ENCODE data around the gene RGS8. TPM values are rescaled to one million over a fixed set of nuclear protein-coding genes. Genes with fewer than 3 reads are reported as not detected.

The RGS8 gene
- polyA plus RNA-seq, 1 experiment: not detected

DNA sequence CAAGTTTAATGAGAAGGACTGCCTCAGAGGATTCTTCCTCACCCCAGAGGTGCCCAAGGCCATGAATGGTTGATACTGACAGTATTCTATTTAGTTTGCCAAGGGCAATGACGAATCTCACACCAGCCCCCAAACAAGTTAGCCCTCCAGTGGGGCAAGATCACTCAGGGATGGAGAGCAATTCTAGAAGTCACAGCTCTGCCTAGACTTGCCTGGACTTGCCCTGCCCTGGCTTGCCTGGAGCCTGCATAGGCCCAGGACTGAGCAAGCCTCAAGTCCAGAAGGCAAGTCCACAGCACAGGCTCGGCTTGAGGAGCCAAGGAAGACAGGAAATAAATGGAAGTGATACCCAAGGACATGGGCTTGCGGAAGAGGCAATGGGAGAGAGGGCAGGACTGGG lies 40.7 kb downstream of the RGS8 start:
- DNase-seq (ENCODE audit: low read depth, low spot score): no peak
- POLR2A ChIA-PET: no interaction called here
- H3K9me3 ChIP-seq (ENCODE audit: control insufficient read depth, insufficient read depth, low read length): no peaks in the 10 kb centered on the region
- CTCF ChIA-PET: no interaction called here
- H3K27ac ChIP-seq (ENCODE audit: low read depth, low read length): no peak overlapping the region
- H3K4me3 ChIP-seq (ENCODE audit: low read depth, low read length): no peak overlapping the region
- no peaks in the 10 kb centered on the region for H3K27me3 ChIP-seq (ENCODE audit: control insufficient read depth, insufficient read depth, low read length)
- no peak for TF ChIP-seq CTCF (IDR thresholded peaks at IDR 0.05; ENCODE audit: low read depth, low read length)

DNA sequence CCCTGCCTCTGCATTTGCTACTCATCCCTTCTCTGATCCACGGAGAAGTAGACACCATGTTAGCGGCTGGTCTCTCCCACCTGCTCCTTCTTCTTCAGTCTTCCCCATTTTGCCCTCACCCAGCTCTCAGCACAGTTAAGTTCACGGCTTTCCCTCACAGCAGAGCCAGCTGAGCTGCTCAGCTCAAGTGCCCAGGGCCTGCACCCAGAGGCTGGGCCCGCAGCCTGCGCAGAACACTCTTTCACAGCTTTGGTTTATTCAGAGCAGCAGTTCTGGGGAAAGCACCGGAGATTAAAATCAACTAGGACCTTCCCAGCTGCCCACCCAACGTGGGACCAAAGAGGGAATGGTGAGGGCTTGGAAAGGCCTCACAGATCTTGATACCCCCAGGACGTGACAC lies 41.9 kb downstream of the RGS8 start:
- ChIA-PET CTCF (no interaction called here), POLR2A (no interaction called here)
- Histone ChIP-seq H3K9me3 (ENCODE audit: control insufficient read depth, insufficient read depth, low read length) (no peaks in the 10 kb centered on the region), H3K27me3 (ENCODE audit: control insufficient read depth, insufficient read depth, low read length) (peaks cover 2% of the 10 kb centered on the region), H3K27ac (ENCODE audit: low read depth, low read length) (no peak overlapping the region), H3K4me3 (ENCODE audit: low read depth, low read length) (no peak overlapping the region)
- DNase-seq (ENCODE audit: low read depth, low spot score): no peak
- TF ChIP-seq CTCF (IDR thresholded peaks at IDR 0.05; ENCODE audit: low read depth, low read length): no peak

DNA sequence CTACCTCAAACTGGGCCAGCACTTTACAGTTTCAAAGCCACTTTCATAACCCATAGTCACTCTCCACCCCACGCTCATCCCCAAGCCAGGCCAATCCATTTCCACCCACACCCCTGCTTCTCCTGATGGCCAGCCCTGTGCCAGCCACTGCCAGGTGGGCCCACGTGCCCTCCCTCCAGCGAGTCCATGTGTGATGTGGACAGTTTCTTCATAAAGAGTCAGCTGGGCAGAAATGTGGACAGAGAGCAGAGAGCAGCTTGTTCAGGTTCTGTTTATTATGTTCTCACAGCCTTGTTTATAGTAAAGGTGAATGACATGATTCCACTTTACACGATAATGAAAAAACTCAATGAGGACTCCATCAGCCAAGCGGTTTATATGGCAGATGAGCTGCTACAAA lies 42.8 kb downstream of the RGS8 start:
- no peak for DNase-seq (ENCODE audit: low read depth, low spot score)
- ChIA-PET CTCF (no interaction called here), POLR2A (no interaction called here)

DNA sequence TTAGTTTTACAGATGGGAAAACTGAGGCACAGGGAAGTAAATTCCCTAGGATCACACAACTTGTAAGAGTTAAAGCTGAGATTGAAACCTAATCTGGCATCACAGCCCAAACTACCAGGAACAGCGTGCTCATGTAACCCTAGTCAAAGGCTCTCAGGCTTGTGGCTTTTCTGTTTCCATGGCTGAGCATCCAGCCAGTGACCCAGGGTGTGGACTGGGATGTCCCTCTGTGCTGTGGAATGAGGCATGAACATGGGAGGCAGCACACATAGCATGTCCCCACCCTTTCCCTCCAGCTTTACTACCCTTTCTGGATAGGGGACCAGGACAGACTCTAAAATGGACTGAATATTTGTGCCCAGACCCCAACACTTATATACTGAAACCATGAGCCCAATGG lies 45.1 kb downstream of the RGS8 start:
- no peak for DNase-seq (ENCODE audit: low read depth, low spot score)
- CTCF ChIA-PET: no interaction called here
- H3K9me3 ChIP-seq (ENCODE audit: control insufficient read depth, insufficient read depth, low read length): no peaks in the 10 kb centered on the region
- POLR2A ChIA-PET: no interaction called here
- no peak overlapping the region for H3K27ac ChIP-seq (ENCODE audit: low read depth, low read length)
- no peak for TF ChIP-seq CTCF (IDR thresholded peaks at IDR 0.05; ENCODE audit: low read depth, low read length)
- H3K4me3 ChIP-seq (ENCODE audit: low read depth, low read length): no peak overlapping the region
- H3K27me3 ChIP-seq (ENCODE audit: control insufficient read depth, insufficient read depth, low read length): peaks cover 4% of the 10 kb centered on the region

More for the DNA sequence above, 42.8 kb downstream of the RGS8 start:
- no peaks in the 10 kb centered on the region for H3K9me3 ChIP-seq (ENCODE audit: control insufficient read depth, insufficient read depth, low read length)
- H3K4me3 ChIP-seq (ENCODE audit: low read depth, low read length): no peak overlapping the region
- TF ChIP-seq CTCF (IDR thresholded peaks at IDR 0.05; ENCODE audit: low read depth, low read length): no peak
- H3K27ac ChIP-seq (ENCODE audit: low read depth, low read length): no peak overlapping the region
- peaks cover 2% of the 10 kb centered on the region for H3K27me3 ChIP-seq (ENCODE audit: control insufficient read depth, insufficient read depth, low read length)

- CTCF ChIA-PET: no interaction called here
These were observed 46.6 kb downstream of the RGS8 start for GRCh38 chr1:182637769-182638168.

More at GRCh38 chr1:182637769-182638168, 46.6 kb downstream of the RGS8 start:
- Histone ChIP-seq H3K27me3 (ENCODE audit: control insufficient read depth, insufficient read depth, low read length) (peaks cover 4% of the 10 kb centered on the region), H3K27ac (ENCODE audit: low read depth, low read length) (no peak overlapping the region), H3K9me3 (ENCODE audit: control insufficient read depth, insufficient read depth, low read length) (no peaks in the 10 kb centered on the region), H3K4me3 (ENCODE audit: low read depth, low read length) (no peak overlapping the region)
- POLR2A ChIA-PET: no interaction called here
- TF ChIP-seq CTCF (IDR thresholded peaks at IDR 0.05; ENCODE audit: low read depth, low read length): no peak
- no peak for DNase-seq (ENCODE audit: low read depth, low spot score)
